H1 (cell line): ENCODE results near the gene ZFYVE27. TPM values are rescaled to one million over a fixed set of nuclear protein-coding genes. Genes with fewer than 3 reads are reported as not detected.

ENCODE experiments used
- CTCF ChIA-PET: fragments of 300-600 bp; sonication (Branson Sonifier 250); formaldehyde crosslinking; loops from one replicate; lab custom pipeline; 2021; ENCODE audit not compliant: partially characterized antibody; lab: Charles Lee
- POLR2A ChIA-PET: fragments of 300-600 bp; sonication (Branson Sonifier 250); formaldehyde crosslinking; loops from one replicate; lab custom pipeline; 2021; ENCODE audit warnings: inconsistent platforms; ENCODE audit not compliant: partially characterized antibody; lab: Charles Lee
- DNase-seq, 2 experiments: peaks; one replicate each; pipeline versions ENCODE4 v3.0.0 to v3.0.0-alpha.2; 2010 to 2022; ENCODE audit warnings: low spot score in 2 of 2, low read depth in 1 of 2, mixed read lengths in 1 of 2
- FAIRE-seq: peaks from 2 replicates; lab custom pipeline; 2011; peaks lifted over from hg19 to GRCh38; lab: Jason Lieb, UNC
- H2AFZ ChIP-seq: 2 replicates; pipeline ENCODE4 v1.8.1; 2012; ENCODE audit warnings: low read length, inconsistent platforms
- H2AK5ac ChIP-seq: 2 replicates; pipeline ENCODE4 v1.6.1; 2013; ENCODE audit warnings: low read depth, low read length
- H2BK120ac ChIP-seq: replicated peaks from 2 replicates; pipeline ENCODE3; 2013; ENCODE audit warnings: low read depth, low read length, inconsistent platforms
- H2BK12ac ChIP-seq: 2 replicates; pipeline ENCODE4 v1.6.1; 2013; ENCODE audit warnings: low read depth, low read length
- H2BK15ac ChIP-seq: 2 replicates; pipeline ENCODE4 v1.6.1; 2013; ENCODE audit warnings: low read length
- H2BK20ac ChIP-seq: 2 replicates; pipeline ENCODE4 v1.6.1; 2013; ENCODE audit warnings: low read length
- H2BK5ac ChIP-seq: 2 replicates; pipeline ENCODE4 v1.6.1; 2013; ENCODE audit warnings: low read depth, low read length
- H3K14ac ChIP-seq: 2 replicates; pipeline ENCODE4 v1.6.1; 2013; ENCODE audit warnings: inconsistent platforms; ENCODE audit not compliant: insufficient read length
- H3K18ac ChIP-seq: 2 replicates; pipeline ENCODE4 v1.6.1; 2013; ENCODE audit warnings: low read length; ENCODE audit errors: extremely low read depth
- H3K23ac ChIP-seq: 2 replicates; pipeline ENCODE4 v1.6.1; 2013; ENCODE audit warnings: inconsistent platforms; ENCODE audit not compliant: insufficient read length
- H3K23me2 ChIP-seq: 2 replicates; pipeline ENCODE4 v1.6.1; 2013; ENCODE audit warnings: low read depth, low read length
- H3K27ac ChIP-seq: 2 replicates; pipeline ENCODE4 v1.6.1; 2011; ENCODE audit warnings: low read depth, low read length, inconsistent platforms
- H3K27me3 ChIP-seq, 4 experiments: replicated peaks in 1 of 4; 1 replicate in 1 of 4; 2 replicates in 3 of 4; pipeline versions ENCODE4 v1.6.1 to v1.8.1; 2011 to 2013; ENCODE audit warnings: low read length in 3 of 4, mild to moderate bottlenecking in 3 of 4, inconsistent platforms in 2 of 4, mixed read lengths in 2 of 4, moderate library complexity in 1 of 4; ENCODE audit not compliant: control insufficient read depth in 3 of 4, insufficient read depth in 3 of 4; ENCODE audit errors: extremely low read depth in 1 of 4
- H3K36me3 ChIP-seq, 4 experiments: 2 replicates each; pipeline versions ENCODE4 v1.6.1 to v1.8.1; 2011 to 2013; ENCODE audit warnings: mild to moderate bottlenecking in 4 of 4, low read length in 3 of 4, moderate library complexity in 2 of 4, control low read depth in 1 of 4, inconsistent platforms in 1 of 4; ENCODE audit not compliant: insufficient read depth in 4 of 4, control insufficient read depth in 2 of 4
- H3K4ac ChIP-seq: replicated peaks from 2 replicates; pipeline ENCODE3; 2013; ENCODE audit warnings: low read length, low read depth, mixed read lengths, inconsistent platforms; ENCODE audit not compliant: insufficient read length
- H3K4me1 ChIP-seq, 4 experiments: replicated peaks in 1 of 4; 1 replicate in 1 of 4; 2 replicates in 3 of 4; pipeline versions ENCODE4 v1.6.1 to v1.8.1; 2011 to 2013; ENCODE audit warnings: low read length in 3 of 4, inconsistent platforms in 2 of 4, mixed read lengths in 1 of 4; ENCODE audit not compliant: insufficient read depth in 4 of 4, control insufficient read depth in 3 of 4
- H3K4me2 ChIP-seq, 2 experiments: 2 replicates each; pipeline versions ENCODE4 v1.6.1 to v1.8.1; 2011 to 2013; ENCODE audit warnings: low read depth in 2 of 2, low read length in 2 of 2, control low read depth in 1 of 2, inconsistent platforms in 1 of 2, mild to moderate bottlenecking in 1 of 2; ENCODE audit not compliant: insufficient read depth in 1 of 2
- H3K4me3 ChIP-seq, 4 experiments: fragments of 200-600, 300-600 bp in 1 of 4; sonication (generic), shearing (Covaris generic), sonication (Bioruptor Twin) in 1 of 4; 2 replicates each; pipeline versions ENCODE4 v1.5.1 to v1.8.1; 2011 to 2016; ENCODE audit warnings: low read length in 4 of 4, low read depth in 3 of 4, control low read depth in 2 of 4, inconsistent platforms in 2 of 4, mild to moderate bottlenecking in 2 of 4, mixed read lengths in 1 of 4, moderate library complexity in 1 of 4; ENCODE audit not compliant: insufficient read depth in 2 of 4; ENCODE audit errors: extremely low read depth in 1 of 4
- H3K56ac ChIP-seq: replicated peaks from 2 replicates; pipeline ENCODE3; 2013; ENCODE audit warnings: low read depth, mild to moderate bottlenecking, mixed read lengths, low read length, inconsistent platforms; ENCODE audit not compliant: insufficient read length
- H3K79me1 ChIP-seq: 2 replicates; pipeline ENCODE4 v1.6.1; 2013; ENCODE audit warnings: low read depth, low read length, control low read depth
- H3K79me2 ChIP-seq, 2 experiments: 2 replicates each; pipeline versions ENCODE4 v1.6.1 to v1.8.1; 2012 to 2013; ENCODE audit warnings: low read length in 2 of 2, mild to moderate bottlenecking in 2 of 2, inconsistent platforms in 1 of 2; ENCODE audit not compliant: insufficient read depth in 2 of 2, control insufficient read depth in 1 of 2
- H3K9ac ChIP-seq, 4 experiments: replicated peaks in 1 of 4; 1 replicate in 1 of 4; 2 replicates in 3 of 4; pipeline versions ENCODE4 v1.6.1 to v1.8.1; 2011 to 2013; ENCODE audit warnings: low read depth in 3 of 4, low read length in 3 of 4, control low read depth in 2 of 4, mild to moderate bottlenecking in 2 of 4, moderate library complexity in 2 of 4, inconsistent platforms in 1 of 4; ENCODE audit errors: extremely low read depth in 1 of 4
- H3K9me3 ChIP-seq, 2 experiments: 2 replicates each; pipeline versions ENCODE4 v1.6.1 to v1.8.1; 2012 to 2013; ENCODE audit warnings: mild to moderate bottlenecking in 2 of 2, moderate library complexity in 2 of 2, control low read depth in 1 of 2, inconsistent platforms in 1 of 2, low read depth in 1 of 2, low read length in 1 of 2, mixed read lengths in 1 of 2; ENCODE audit not compliant: insufficient read depth in 2 of 2
- H4K20me1 ChIP-seq, 2 experiments: replicated peaks in 1 of 2; 2 replicates each; pipeline versions ENCODE3 to v1.8.1; 2011 to 2013; ENCODE audit warnings: inconsistent platforms in 2 of 2, low read length in 2 of 2, mild to moderate bottlenecking in 1 of 2; ENCODE audit not compliant: insufficient read depth in 2 of 2, control insufficient read depth in 1 of 2
- H4K5ac ChIP-seq: 2 replicates; pipeline ENCODE4 v1.6.1; 2013; ENCODE audit warnings: low read length, low read depth, mixed read lengths, inconsistent platforms; ENCODE audit not compliant: insufficient read length
- H4K8ac ChIP-seq: 2 replicates; pipeline ENCODE4 v1.8.0; 2013; ENCODE audit warnings: mild to moderate bottlenecking, moderate library complexity, low read length, inconsistent platforms; ENCODE audit not compliant: insufficient read depth; ENCODE audit errors: extremely low read depth
- H4K91ac ChIP-seq: replicated peaks from 2 replicates; pipeline ENCODE3; 2013; ENCODE audit warnings: low read length, mixed read lengths, inconsistent platforms; ENCODE audit not compliant: insufficient read length
- BACH1 ChIP-seq: IDR thresholded peaks from 2 replicates; pipeline ENCODE4 v1.6.1; 2012; ENCODE audit warnings: low read length, improper control_type of control experiment
- BCL11A ChIP-seq, 2 experiments: IDR thresholded peaks; one replicate each; pipeline ENCODE4 v1.6.1; 2011; ENCODE audit warnings: low read depth in 2 of 2, low read length in 2 of 2, mild to moderate bottlenecking in 2 of 2
- CEBPB ChIP-seq: IDR thresholded peaks from 2 replicates; pipeline ENCODE4 v1.6.1; 2012; ENCODE audit warnings: low read depth, low read length
- EZH2 ChIP-seq: fragments of 200-600 bp; sonication (generic); IDR thresholded peaks from 2 replicates; pipeline ENCODE4 v1.7.1; 2012; ENCODE audit warnings: low read depth, mild to moderate bottlenecking, moderate library complexity, low read length, inconsistent platforms; ENCODE audit not compliant: severe bottlenecking
- NRF1 ChIP-seq: IDR thresholded peaks from 2 replicates; pipeline ENCODE4 v1.6.1; 2011; ENCODE audit warnings: mild to moderate bottlenecking, low read depth, low read length, improper control_type of control experiment
- POLR2A ChIP-seq, 2 experiments: IDR thresholded peaks; 1 replicate in 1 of 2; 2 replicates in 1 of 2; pipeline ENCODE4 v1.6.1; 2011; ENCODE audit warnings: low read depth in 2 of 2, low read length in 2 of 2, mild to moderate bottlenecking in 2 of 2; ENCODE audit errors: control extremely low read depth in 1 of 2
- RAD21 ChIP-seq, 2 experiments: IDR thresholded peaks in 1 of 2; conservative IDR thresholded peaks in 1 of 2; 2 replicates each; pipeline ENCODE4 v1.6.1; 2011; ENCODE audit warnings: low read depth in 2 of 2, low read length in 2 of 2, improper control_type of control experiment in 1 of 2, inconsistent platforms in 1 of 2, mild to moderate bottlenecking in 1 of 2, moderate library complexity in 1 of 2
- RXRA ChIP-seq: IDR thresholded peaks from 2 replicates; pipeline ENCODE4 v1.6.1; 2011; ENCODE audit warnings: low read depth, mild to moderate bottlenecking, low read length, moderate library complexity; ENCODE audit not compliant: insufficient read depth
- SIRT6 ChIP-seq: IDR thresholded peaks from one replicate; pipeline ENCODE4 v1.7.1; 2012; ENCODE audit warnings: low read length, inconsistent platforms
- SP2 ChIP-seq: IDR thresholded peaks from 2 replicates; pipeline ENCODE4 v1.6.1; 2012; ENCODE audit warnings: mild to moderate bottlenecking, low read length, inconsistent platforms
- SRF ChIP-seq: IDR thresholded peaks from 2 replicates; pipeline ENCODE4 v1.6.1; 2011; ENCODE audit warnings: mild to moderate bottlenecking, low read depth, low read length, moderate library complexity
- TBP ChIP-seq: IDR thresholded peaks from 2 replicates; pipeline ENCODE4 v1.6.1; 2011; ENCODE audit warnings: low read depth, low read length, improper control_type of control experiment
- YY1 ChIP-seq: IDR thresholded peaks from 2 replicates; pipeline ENCODE4 v1.6.1; 2011; ENCODE audit warnings: low read depth, mild to moderate bottlenecking, low read length
- WGBS, 2 experiments: shearing (Covaris generic) in 1 of 2; methylation state at CpG; one replicate each; pipeline versions ENCODE4 v1.1.6 to v1.1.7; 2013 to 2015; ENCODE audit warnings: low lambda C conversion rate in 2 of 2, mixed read lengths in 2 of 2, inconsistent platforms in 1 of 2, low coverage in 1 of 2, missing lambda C conversion rate in 1 of 2; ENCODE audit not compliant: insufficient replicate concordance in 2 of 2, insufficient coverage in 1 of 2, insufficient read length in 1 of 2; ENCODE audit errors: extremely low coverage in 1 of 2, missing lambda C conversion rate in 1 of 2; 5-methylcytosine and 5-hydroxymethylcytosine counted together
- polyA plus RNA-seq, 7 experiments: library from polyadenylated mRNA; depleted of rRNA in 3 of 7; stranded (reverse) in 5 of 7; unstranded in 2 of 7; fragments of >200 nt in 5 of 7; fragments of 200-250 nt in 2 of 7; gene quantifications; 1 replicate in 5 of 7; 2 replicates in 1 of 7; 4 replicates in 1 of 7; pipeline versions ENCODE4 v1.2.1 to v1.2.3, GENCODE V29; 2011 to 2013; ENCODE audit warnings: missing spikeins in 2 of 7, mixed read lengths in 2 of 7
- total RNA-seq: library from RNA; stranded (reverse); fragmentation: NEBNext Ultra II Directional; extraction: Animal tissue kit (Norgen Biotek cat#: 25700); gene quantifications from 2 replicates; pipeline ENCODE4 v1.2.1, GENCODE V29; 2021
- TF ChIP-seq, protein P1 (sequence below): IDR thresholded peaks from 2 replicates; pipeline ENCODE4 v1.6.1; 2012; ENCODE audit warnings: inconsistent platforms

The ZFYVE27 gene
- total and polyA plus RNA-seq, 2 of the 8 experiments (the other 6 are each of a cell fraction or from before 2014, with no cell fraction given), result 16.6 to 19.8 TPM

DNA sequence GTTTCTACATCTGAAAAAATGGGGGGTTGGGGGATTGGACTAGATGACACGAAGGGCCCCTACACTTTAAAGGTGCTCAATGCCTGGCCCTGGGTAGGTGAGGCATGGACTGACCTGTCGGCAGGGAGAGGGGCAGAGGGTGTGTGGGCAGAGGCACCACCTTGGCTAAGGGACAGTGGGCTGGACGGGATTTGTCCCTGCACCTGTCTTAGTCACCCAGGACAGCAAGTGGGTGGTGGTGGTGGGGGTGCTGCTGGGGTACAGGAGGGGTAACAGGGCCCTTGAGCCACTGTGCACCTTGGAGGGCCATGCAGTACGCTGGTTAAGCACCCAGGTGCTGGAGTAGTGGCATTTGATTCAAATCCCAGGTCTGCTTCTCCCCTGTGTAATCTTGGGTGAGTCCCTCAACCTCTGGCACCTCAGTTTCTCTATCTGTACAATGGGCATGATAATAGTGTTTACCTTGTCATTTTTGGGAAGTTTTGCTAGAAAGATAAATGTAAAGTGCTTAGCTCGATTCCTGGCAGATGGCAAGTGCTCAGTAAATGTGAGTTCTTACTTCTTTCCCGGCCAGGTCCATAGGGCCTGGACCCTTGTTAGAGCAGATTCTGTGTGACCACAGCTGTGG lies 53.0 kb downstream of the ZFYVE27 start:
- WGBS, 2 experiments, result 80% methylated on average over 5 of the region's 6 CpGs; no CpG with 5 or more reads in 1 of the 2 experiments
- Histone ChIP-seq H3K9ac (no peak overlapping the region), H3K4me2 (no peak overlapping the region), H3K14ac (no peak overlapping the region), H3K27me3 (no peaks in the 10 kb centered on the region), H3K79me1 (no peaks in the 10 kb centered on the region), H2BK120ac (no peak overlapping the region), H2AK5ac (no peak overlapping the region; the same call in 1 of the 2 replicates), H3K4ac (no peak overlapping the region), H2BK20ac (no peak overlapping the region), H3K79me2 (no peaks in the 10 kb centered on the region), H3K36me3 (no peaks in the 10 kb centered on the region), H2BK5ac (no peak overlapping the region), H2BK12ac (no peak overlapping the region), H3K4me1 (peaks cover 0 to 5% (median 2%) of the 10 kb centered on the region in 4 experiments; a peak in 3 of 7 replicates), H4K91ac (no peak overlapping the region), H4K8ac (no peak overlapping the region), H4K5ac (no peak overlapping the region), H3K4me3 (no peak overlapping the region), H2AFZ (no peak overlapping the region), H3K23ac (no peak overlapping the region), H3K27ac (no peak overlapping the region), H4K20me1 (peaks cover 0 to 1% of the 10 kb centered on the region in 2 experiments), H3K56ac (no peak overlapping the region), H3K9me3 (no peaks in the 10 kb centered on the region), H2BK15ac (no peak overlapping the region; the same call in 1 of the 2 replicates), H3K18ac (no peak overlapping the region), H3K23me2 (no peaks in the 10 kb centered on the region)
- CTCF ChIA-PET, result interaction anchor here (0.6 to 15.1 kb wide), 13 partner anchors 9 to 251 kb away, joined by 3 to 236 read pairs (median 5); no protein-coding TSS in a partner anchor
- FAIRE-seq (no peak), DNase-seq (no peak)
- POLR2A ChIA-PET, result no interaction called here
- TF ChIP-seq, protein P1, sequence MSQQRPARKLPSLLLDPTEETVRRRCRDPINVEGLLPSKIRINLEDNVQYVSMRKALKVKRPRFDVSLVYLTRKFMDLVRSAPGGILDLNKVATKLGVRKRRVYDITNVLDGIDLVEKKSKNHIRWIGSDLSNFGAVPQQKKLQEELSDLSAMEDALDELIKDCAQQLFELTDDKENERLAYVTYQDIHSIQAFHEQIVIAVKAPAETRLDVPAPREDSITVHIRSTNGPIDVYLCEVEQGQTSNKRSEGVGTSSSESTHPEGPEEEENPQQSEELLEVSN, result no peak
- TF ChIP-seq NRF1 (no peak), SRF (no peak), SP2 (no peak), RAD21 (IDR thresholded peaks at IDR 0.05 in 1 of 2, conservative IDR thresholded peaks at IDR 0.05 in 1 of 2; ENCODE audit: low read depth in 2 of 2, low read length in 2 of 2) (no peak), BACH1 (no peak), BCL11A (IDR thresholded peaks at IDR 0.05; ENCODE audit: low read depth in 2 of 2, low read length in 2 of 2) (no peak), YY1 (no peak), EZH2 (no peak), TBP (no peak), SIRT6 (no peak), RXRA (no peak), POLR2A (IDR thresholded peaks at IDR 0.05; ENCODE audit: control extremely low read depth in 1 of 2, low read depth in 2 of 2, low read length in 2 of 2) (no peak), CEBPB (no peak)
